ENCODE measurements around the gene ETS2.
"Not testable (repeated sequence)": the region's sequence is repeated elsewhere in the genome, so short reads cannot be mapped to it uniquely, and the experiment has no call there.

ETS2 gene

GRCh38 chr21:38816400-38816977, 10.8 kb downstream of the ETS2 start:
- DNase-seq (ENCODE audit: low spot score), result no peak
- no peak for FAIRE-seq

GRCh38 chr21:38817371-38818324, 11.9 kb downstream of the ETS2 start:
- FAIRE-seq (no peak), DNase-seq (ENCODE audit: low spot score) (no peak)

- FAIRE-seq (no peak), DNase-seq (ENCODE audit: low spot score) (no peak)
Measured at GRCh38 chr21:38818325-38818723, 12.6 kb downstream of the ETS2 start.

GRCh38 chr21:38819051-38819718, 13.5 kb downstream of the ETS2 start:
- no peak for FAIRE-seq
- DNase-seq (ENCODE audit: low spot score), result no peak

- DNase-seq (ENCODE audit: low spot score) (peak; percentile 50), FAIRE-seq (no peak)
Measured at GRCh38 chr21:38819719-38820159, 14.0 kb downstream of the ETS2 start.

GRCh38 chr21:38820471-38821239, 14.9 kb downstream of the ETS2 start:
- DNase-seq (ENCODE audit: low spot score), result no peak
- no peak for FAIRE-seq

- FAIRE-seq, result no peak
- no peak for DNase-seq (ENCODE audit: low spot score)
Measured at GRCh38 chr21:38821248-38821647, 15.5 kb downstream of the ETS2 start.

GRCh38 chr21:38821959-38822682, 16.4 kb downstream of the ETS2 start:
- FAIRE-seq, result no peak
- no peak for DNase-seq (ENCODE audit: low spot score)

- DNase-seq (ENCODE audit: low spot score), result no peak
- FAIRE-seq, result no peak
Measured at GRCh38 chr21:38822778-38823238, 17.1 kb downstream of the ETS2 start.

GRCh38 chr21:38823737-38824123, 18.0 kb downstream of the ETS2 start:
- no peak for DNase-seq (ENCODE audit: low spot score)
- no peak for FAIRE-seq

GRCh38 chr21:38824124-38824822, 18.5 kb downstream of the ETS2 start:
- DNase-seq (ENCODE audit: low spot score) (no peak), FAIRE-seq (no peak)

- DNase-seq (ENCODE audit: low spot score) (no peak), FAIRE-seq (no peak)
Measured at GRCh38 chr21:38825269-38825668, 19.5 kb downstream of the ETS2 start.

GRCh38 chr21:38825921-38826320, 20.2 kb downstream of the ETS2 start:
- DNase-seq (ENCODE audit: low spot score) (no peak), FAIRE-seq (no peak)

- FAIRE-seq; DNase-seq (ENCODE audit: low spot score): not testable (repeated sequence)
Measured at GRCh38 chr21:38828111-38828510, 22.4 kb downstream of the ETS2 start.

GRCh38 chr21:38830671-38831525, 25.2 kb downstream of the ETS2 start:
- FAIRE-seq, result no peak
- DNase-seq (ENCODE audit: low spot score), result no peak

- no peak for FAIRE-seq
- DNase-seq (ENCODE audit: low spot score), result no peak
Measured at GRCh38 chr21:38831526-38832467, 26.1 kb downstream of the ETS2 start.

GRCh38 chr21:38832664-38833063, 26.9 kb downstream of the ETS2 start:
- FAIRE-seq, result no peak

GRCh38 chr21:38833117-38833516, 27.4 kb downstream of the ETS2 start:
- FAIRE-seq (no peak), DNase-seq (ENCODE audit: low spot score) (no peak)

More at GRCh38 chr21:38832664-38833063, 26.9 kb downstream of the ETS2 start:
- DNase-seq (ENCODE audit: low spot score), result no peak
